IMR-90 (cell line): ENCODE measurements around the gene STRA6.

ENCODE experiments used
- MAFK ChIP-seq: IDR thresholded peaks from 2 replicates; pipeline ENCODE4 v1.6.1; 2012; ENCODE audit warnings: low read depth, low read length, improper control_type of control experiment
- POLR2A ChIP-seq: IDR thresholded peaks from 2 replicates; pipeline ENCODE4 v1.6.1; 2012; ENCODE audit warnings: mild to moderate bottlenecking, low read depth, low read length
- USF2 ChIP-seq: fragments of 150-350 bp; IDR thresholded peaks from 2 replicates; pipeline ENCODE4 v1.6.1; 2017; ENCODE audit warnings: mild to moderate bottlenecking, antibody characterized with exemption, low read length, low read depth
- TF ChIP-seq, protein P1 (sequence below): conservative IDR thresholded peaks from 2 replicates; pipeline ENCODE4 v1.5.1; 2012; ENCODE audit warnings: mild to moderate bottlenecking, low read depth, low read length, improper control_type of control experiment

DNA sequence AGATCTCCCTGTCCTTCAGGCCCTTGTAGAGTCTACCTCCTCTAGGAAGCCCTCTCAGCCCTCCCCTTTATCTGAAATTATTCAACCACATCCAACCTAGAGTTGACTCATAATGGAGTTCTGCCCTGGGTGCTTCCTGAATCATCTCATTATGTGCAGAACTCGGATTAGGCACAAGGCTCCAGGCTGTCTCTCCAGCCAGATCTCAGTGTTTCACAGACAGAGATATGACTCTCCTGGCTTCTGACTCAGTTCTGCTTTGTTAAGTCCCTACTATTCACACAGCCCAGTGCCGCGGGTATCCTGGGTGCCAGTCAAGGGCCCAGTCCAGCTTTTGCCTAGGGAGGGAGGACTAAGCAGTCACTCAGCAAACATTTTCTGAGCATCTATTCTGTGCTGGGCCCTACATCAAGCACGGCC is 9.3 kb downstream of the STRA6 start:
- no peak for TF ChIP-seq USF2
- TF ChIP-seq, protein P1, sequence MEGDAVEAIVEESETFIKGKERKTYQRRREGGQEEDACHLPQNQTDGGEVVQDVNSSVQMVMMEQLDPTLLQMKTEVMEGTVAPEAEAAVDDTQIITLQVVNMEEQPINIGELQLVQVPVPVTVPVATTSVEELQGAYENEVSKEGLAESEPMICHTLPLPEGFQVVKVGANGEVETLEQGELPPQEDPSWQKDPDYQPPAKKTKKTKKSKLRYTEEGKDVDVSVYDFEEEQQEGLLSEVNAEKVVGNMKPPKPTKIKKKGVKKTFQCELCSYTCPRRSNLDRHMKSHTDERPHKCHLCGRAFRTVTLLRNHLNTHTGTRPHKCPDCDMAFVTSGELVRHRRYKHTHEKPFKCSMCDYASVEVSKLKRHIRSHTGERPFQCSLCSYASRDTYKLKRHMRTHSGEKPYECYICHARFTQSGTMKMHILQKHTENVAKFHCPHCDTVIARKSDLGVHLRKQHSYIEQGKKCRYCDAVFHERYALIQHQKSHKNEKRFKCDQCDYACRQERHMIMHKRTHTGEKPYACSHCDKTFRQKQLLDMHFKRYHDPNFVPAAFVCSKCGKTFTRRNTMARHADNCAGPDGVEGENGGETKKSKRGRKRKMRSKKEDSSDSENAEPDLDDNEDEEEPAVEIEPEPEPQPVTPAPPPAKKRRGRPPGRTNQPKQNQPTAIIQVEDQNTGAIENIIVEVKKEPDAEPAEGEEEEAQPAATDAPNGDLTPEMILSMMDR, result no peak
- TF ChIP-seq MAFK, result no peak
- 0 out of 2 replicates have a peak, but pooled peaks have one; percentile 44 for TF ChIP-seq POLR2A
